Panc1 (cell line): ENCODE results near the gene C2CD4A. TPM values are rescaled to one million over a fixed set of nuclear protein-coding genes. Genes with fewer than 3 reads are reported as not detected.

Source experiments
- ATAC-seq: fragments of 200-7000 bp; cut with Tn5 transposase; 2 replicates; pipeline ENCODE4 v1.9.1; 2020; ENCODE audit warnings: mild to moderate bottlenecking, moderate library complexity
- BruUV-seq: library from RNA; stranded (reverse); fragments of 400-500 nt; replicated peaks from 2 replicates; lab custom pipeline; 2021; lab: Mats Ljungman, UMichigan
- CTCF ChIA-PET: fragments of 300-600 bp; sonication (Branson Sonifier 250); formaldehyde crosslinking; loops from one replicate; lab custom pipeline; 2022; ENCODE audit warnings: antibody characterized with exemption; lab: Charles Lee
- POLR2A ChIA-PET: fragments of 300-600 bp; sonication (Branson Sonifier 250); formaldehyde crosslinking; loops from one replicate; lab custom pipeline; 2022; ENCODE audit warnings: antibody characterized with exemption; lab: Charles Lee
- DNase-seq: peaks from one replicate; pipeline ENCODE4 v3.0.0-alpha.2; 2010; ENCODE audit warnings: low read depth, low spot score
- H3K27ac ChIP-seq: 2 replicates; pipeline ENCODE4 v1.5.1; 2011; ENCODE audit warnings: mild to moderate bottlenecking, low read length, inconsistent platforms
- H3K27me3 ChIP-seq: fragments of 200-500 bp; sonication (Bioruptor generic); 2 replicates; pipeline ENCODE4 v1.6.0; 2014; ENCODE audit warnings: low read length, inconsistent platforms; ENCODE audit not compliant: control insufficient read depth, insufficient read depth
- H3K36me3 ChIP-seq: fragments of 200-500 bp; sonication (Bioruptor generic); 2 replicates; pipeline ENCODE4 v1.5.1; 2014; ENCODE audit warnings: inconsistent platforms, mild to moderate bottlenecking, low read length, moderate library complexity; ENCODE audit not compliant: control insufficient read depth, insufficient read depth
- H3K4me1 ChIP-seq: 2 replicates; pipeline ENCODE4 v1.5.1; 2011; ENCODE audit warnings: inconsistent platforms, mild to moderate bottlenecking, low read length, moderate library complexity; ENCODE audit not compliant: control insufficient read depth, insufficient read depth
- H3K4me3 ChIP-seq, 2 experiments: 2 replicates each; pipeline ENCODE4 v1.5.1; 2011 to 2012; ENCODE audit warnings: low read depth in 2 of 2, low read length in 2 of 2, mild to moderate bottlenecking in 2 of 2, inconsistent platforms in 1 of 2, moderate library complexity in 1 of 2
- H3K9me3 ChIP-seq: fragments of 200-500 bp; sonication (Bioruptor generic); 2 replicates; pipeline ENCODE4 v1.5.1; 2014; ENCODE audit warnings: low read depth, mild to moderate bottlenecking, inconsistent platforms, low read length, moderate library complexity; ENCODE audit not compliant: control insufficient read depth, insufficient read depth
- POLR2AphosphoS5 ChIP-seq: IDR thresholded peaks from 2 replicates; pipeline ENCODE4 v1.6.1; 2012; ENCODE audit warnings: mild to moderate bottlenecking, low read depth, low read length, moderate library complexity
- SIN3A ChIP-seq: IDR thresholded peaks from 2 replicates; pipeline ENCODE4 v1.6.1; 2012; ENCODE audit warnings: low read depth, mild to moderate bottlenecking, low read length, moderate library complexity, borderline replicate concordance; ENCODE audit not compliant: insufficient read depth
- TCF7L2 ChIP-seq: IDR thresholded peaks from 2 replicates; pipeline ENCODE4 v1.6.1; 2011; ENCODE audit warnings: mild to moderate bottlenecking, low read depth, low read length, inconsistent platforms
- in situ Hi-C: cut with HindIII; loops from 2 replicates; pipeline ENCODE4 v1.10.0; 2016; ENCODE audit warnings: low sequenced_read_pairs, low pct_unique_long_range_greater_than_20kb
- intact Hi-C: fragments of 100-400 bp; cut with micrococcal nuclease; formaldehyde crosslinking; loops from one replicate; pipeline ENCODE4 v1.10.0; 2022; ENCODE audit not compliant: unreplicated experiment
- total RNA-seq: library from RNA; stranded (reverse); gene quantifications from one replicate; pipeline ENCODE4 v1.2.1, GENCODE V29; 2021; ENCODE audit not compliant: unreplicated experiment
- TF ChIP-seq, protein P1 (sequence below): fragments of 450-650 bp; IDR thresholded peaks from 2 replicates; pipeline ENCODE4 v1.5.1; 2017; ENCODE audit warnings: mild to moderate bottlenecking
- TF ChIP-seq, protein P2 (sequence below), 2 experiments: IDR thresholded peaks; 2 replicates each; pipeline ENCODE4 v1.6.1; 2011 to 2012; ENCODE audit warnings: low read depth in 2 of 2, control low read depth in 1 of 2, low read length in 1 of 2, mild to moderate bottlenecking in 1 of 2, moderate library complexity in 1 of 2; ENCODE audit not compliant: insufficient read depth in 1 of 2

C2CD4A gene
- total RNA-seq, 1 experiment from 2014 or later, result 0.15 TPM

DNA sequence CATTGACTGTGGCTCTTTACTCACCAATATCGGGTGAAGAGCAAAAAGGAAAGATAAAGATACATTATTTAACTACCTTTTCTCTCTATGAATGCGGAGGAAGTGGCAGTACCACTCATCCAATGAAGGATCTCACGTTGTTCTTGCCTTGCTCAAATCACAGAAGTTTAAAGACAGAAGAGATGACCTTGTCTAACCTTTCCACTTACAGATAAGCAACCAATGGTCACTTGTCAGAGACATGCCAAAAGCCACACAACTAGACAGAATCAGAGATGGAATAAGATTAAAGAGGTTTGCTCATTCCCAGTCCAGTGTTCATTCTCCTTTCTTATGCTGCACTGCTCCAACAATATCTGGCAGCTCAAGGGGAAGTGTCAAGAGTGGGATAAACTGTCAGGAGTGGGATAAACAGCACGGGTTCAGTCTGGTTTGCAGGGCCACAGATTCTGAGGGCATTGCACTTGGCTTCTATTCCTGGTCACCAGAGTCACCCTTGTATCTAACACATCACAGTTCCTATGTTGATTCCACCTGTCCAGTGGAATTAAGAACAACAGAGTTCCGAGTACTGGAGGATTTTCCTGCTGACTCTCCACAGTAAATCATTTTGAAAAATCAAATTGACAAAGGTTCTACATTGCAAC lies 13.2 kb upstream of the C2CD4A start:
- no peak overlapping the region for H3K4me3 ChIP-seq
- no peak overlapping the region for H3K27ac ChIP-seq
- ChIA-PET CTCF (no interaction called here), POLR2A (no interaction called here)
- TF ChIP-seq TCF7L2, result no peak
- TF ChIP-seq, protein P1, sequence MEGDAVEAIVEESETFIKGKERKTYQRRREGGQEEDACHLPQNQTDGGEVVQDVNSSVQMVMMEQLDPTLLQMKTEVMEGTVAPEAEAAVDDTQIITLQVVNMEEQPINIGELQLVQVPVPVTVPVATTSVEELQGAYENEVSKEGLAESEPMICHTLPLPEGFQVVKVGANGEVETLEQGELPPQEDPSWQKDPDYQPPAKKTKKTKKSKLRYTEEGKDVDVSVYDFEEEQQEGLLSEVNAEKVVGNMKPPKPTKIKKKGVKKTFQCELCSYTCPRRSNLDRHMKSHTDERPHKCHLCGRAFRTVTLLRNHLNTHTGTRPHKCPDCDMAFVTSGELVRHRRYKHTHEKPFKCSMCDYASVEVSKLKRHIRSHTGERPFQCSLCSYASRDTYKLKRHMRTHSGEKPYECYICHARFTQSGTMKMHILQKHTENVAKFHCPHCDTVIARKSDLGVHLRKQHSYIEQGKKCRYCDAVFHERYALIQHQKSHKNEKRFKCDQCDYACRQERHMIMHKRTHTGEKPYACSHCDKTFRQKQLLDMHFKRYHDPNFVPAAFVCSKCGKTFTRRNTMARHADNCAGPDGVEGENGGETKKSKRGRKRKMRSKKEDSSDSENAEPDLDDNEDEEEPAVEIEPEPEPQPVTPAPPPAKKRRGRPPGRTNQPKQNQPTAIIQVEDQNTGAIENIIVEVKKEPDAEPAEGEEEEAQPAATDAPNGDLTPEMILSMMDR, result no peak
- TF ChIP-seq, protein P2, sequence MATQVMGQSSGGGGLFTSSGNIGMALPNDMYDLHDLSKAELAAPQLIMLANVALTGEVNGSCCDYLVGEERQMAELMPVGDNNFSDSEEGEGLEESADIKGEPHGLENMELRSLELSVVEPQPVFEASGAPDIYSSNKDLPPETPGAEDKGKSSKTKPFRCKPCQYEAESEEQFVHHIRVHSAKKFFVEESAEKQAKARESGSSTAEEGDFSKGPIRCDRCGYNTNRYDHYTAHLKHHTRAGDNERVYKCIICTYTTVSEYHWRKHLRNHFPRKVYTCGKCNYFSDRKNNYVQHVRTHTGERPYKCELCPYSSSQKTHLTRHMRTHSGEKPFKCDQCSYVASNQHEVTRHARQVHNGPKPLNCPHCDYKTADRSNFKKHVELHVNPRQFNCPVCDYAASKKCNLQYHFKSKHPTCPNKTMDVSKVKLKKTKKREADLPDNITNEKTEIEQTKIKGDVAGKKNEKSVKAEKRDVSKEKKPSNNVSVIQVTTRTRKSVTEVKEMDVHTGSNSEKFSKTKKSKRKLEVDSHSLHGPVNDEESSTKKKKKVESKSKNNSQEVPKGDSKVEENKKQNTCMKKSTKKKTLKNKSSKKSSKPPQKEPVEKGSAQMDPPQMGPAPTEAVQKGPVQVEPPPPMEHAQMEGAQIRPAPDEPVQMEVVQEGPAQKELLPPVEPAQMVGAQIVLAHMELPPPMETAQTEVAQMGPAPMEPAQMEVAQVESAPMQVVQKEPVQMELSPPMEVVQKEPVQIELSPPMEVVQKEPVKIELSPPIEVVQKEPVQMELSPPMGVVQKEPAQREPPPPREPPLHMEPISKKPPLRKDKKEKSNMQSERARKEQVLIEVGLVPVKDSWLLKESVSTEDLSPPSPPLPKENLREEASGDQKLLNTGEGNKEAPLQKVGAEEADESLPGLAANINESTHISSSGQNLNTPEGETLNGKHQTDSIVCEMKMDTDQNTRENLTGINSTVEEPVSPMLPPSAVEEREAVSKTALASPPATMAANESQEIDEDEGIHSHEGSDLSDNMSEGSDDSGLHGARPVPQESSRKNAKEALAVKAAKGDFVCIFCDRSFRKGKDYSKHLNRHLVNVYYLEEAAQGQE (IDR thresholded peaks at IDR 0.05; ENCODE audit: insufficient read depth in 1 of 2, low read depth in 2 of 2, low read length in 1 of 2), result no peak
- no peak for TF ChIP-seq POLR2AphosphoS5
- TF ChIP-seq SIN3A, result no peak
- DNase-seq (no peak), ATAC-seq (no peak)
- BruUV-seq, result no TSS peak
- intact Hi-C loops, result no loop called here
- no peaks in the 10 kb centered on the region for H3K9me3 ChIP-seq
- peaks cover 4% of the 10 kb centered on the region; the same call in 1 of the 2 replicates for H3K36me3 ChIP-seq
- H3K4me1 ChIP-seq, result peaks cover 8% of the 10 kb centered on the region
- H3K27me3 ChIP-seq, result no peaks in the 10 kb centered on the region
- in situ Hi-C loops, result no loop called here

DNA sequence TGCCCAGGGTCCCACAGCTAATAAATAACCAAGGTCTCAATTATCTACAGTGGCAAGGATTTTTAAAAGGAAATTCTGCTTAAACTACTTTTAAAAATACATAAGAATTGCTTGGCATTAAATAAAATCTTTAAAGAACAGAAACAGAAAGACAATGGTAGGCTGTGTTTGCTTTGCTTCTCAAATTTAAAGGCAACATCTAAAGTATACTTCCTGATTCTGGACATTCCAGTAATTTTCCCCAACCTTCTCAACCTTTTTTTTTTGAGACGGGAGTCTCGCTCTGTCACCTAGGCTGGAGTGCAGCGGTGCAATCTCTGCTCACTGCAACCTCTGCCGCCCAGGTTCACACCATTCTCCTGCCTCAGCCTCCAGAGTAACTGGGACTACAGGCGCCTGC lies 11.8 kb upstream of the C2CD4A start:
- TF ChIP-seq, protein P2 (IDR thresholded peaks at IDR 0.05; ENCODE audit: insufficient read depth in 1 of 2, low read depth in 2 of 2, low read length in 1 of 2), result no peak
- TF ChIP-seq, protein P1, result no peak
- TF ChIP-seq TCF7L2, result no peak
- TF ChIP-seq POLR2AphosphoS5, result no peak
- TF ChIP-seq SIN3A, result no peak
- ChIA-PET POLR2A (no interaction called here), CTCF (no interaction called here)
- H3K9me3 ChIP-seq, result no peaks in the 10 kb centered on the region
- intact Hi-C loops, result no loop called here
- ATAC-seq, result no peak
- H3K27me3 ChIP-seq, result no peaks in the 10 kb centered on the region
- no peak overlapping the region for H3K4me3 ChIP-seq
- BruUV-seq, result no TSS peak
- DNase-seq, result no peak
- in situ Hi-C loops, result no loop called here
- peaks cover 7% of the 10 kb centered on the region for H3K36me3 ChIP-seq
- H3K4me1 ChIP-seq, result peaks cover 8% of the 10 kb centered on the region
- H3K27ac ChIP-seq, result no peak overlapping the region
